HEK293 (cell line): Measurements from ENCODE around the gene KLF7.

ENCODE experiments used
- CTCF ChIA-PET: fragments of 350-600 bp; formaldehyde crosslinking; extraction: SDS; loops from one replicate; lab custom pipeline; 2021; ENCODE audit warnings: antibody characterized with exemption; lab: Yijun Ruan, JAX
- POLR2A ChIA-PET: fragments of 300-600 bp; formaldehyde crosslinking; extraction: SDS; loops from one replicate; lab custom pipeline; 2020; ENCODE audit warnings: antibody characterized with exemption, inconsistent platforms; lab: Yijun Ruan, JAX
- H3K27ac ChIP-seq: fragments of 200-500 bp; sonication (Bioruptor generic); 2 replicates; pipeline ENCODE4 v1.5.1; 2014; ENCODE audit warnings: low read depth, low read length, control low read depth, inconsistent platforms; ENCODE audit errors: extremely low read depth
- H3K36me3 ChIP-seq, 2 experiments: fragments of 200-500 bp in 1 of 2; sonication (Bioruptor generic) in 1 of 2; 1 replicate in 1 of 2; 2 replicates in 1 of 2; pipeline ENCODE4 v1.5.1; 2014 to 2017; ENCODE audit warnings: inconsistent platforms in 2 of 2, low read length in 2 of 2; ENCODE audit not compliant: control insufficient read depth in 2 of 2, insufficient read depth in 1 of 2
- H3K4me1 ChIP-seq: fragments of 200-500 bp; sonication (Bioruptor generic); 2 replicates; pipeline ENCODE4 v1.5.1; 2014; ENCODE audit warnings: mild to moderate bottlenecking, low read length, inconsistent platforms; ENCODE audit not compliant: control insufficient read depth, insufficient read depth
- H3K4me3 ChIP-seq: 2 replicates; pipeline ENCODE4 v1.5.1; 2011; ENCODE audit warnings: low read depth, mild to moderate bottlenecking, control low read depth, low read length, moderate library complexity
- H3K9me3 ChIP-seq: fragments of 200-500 bp; sonication (Bioruptor generic); 2 replicates; pipeline ENCODE4 v1.5.1; 2014; ENCODE audit warnings: low read depth, low read length, inconsistent platforms; ENCODE audit not compliant: control insufficient read depth, insufficient read depth
- BCL11A ChIP-seq: fragments of 450-650 bp; formaldehyde crosslinking; IDR thresholded peaks from 2 replicates; pipeline ENCODE4 v1.5.1; 2016; ENCODE audit warnings: low read depth, missing biosample characterization, missing genetic modification characterization
- BCL11B ChIP-seq: fragments of 450-650 bp; formaldehyde crosslinking; IDR thresholded peaks from 2 replicates; pipeline ENCODE4 v1.5.1; 2016; ENCODE audit warnings: low read depth, missing biosample characterization, missing genetic modification characterization
- GLI2 ChIP-seq: fragments of 450-650 bp; formaldehyde crosslinking; IDR thresholded peaks from 2 replicates; pipeline ENCODE4; 2017; ENCODE audit warnings: missing biosample characterization, missing genetic modification characterization, low read depth, borderline replicate concordance
- GLI4 ChIP-seq: fragments of 450-650 bp; formaldehyde crosslinking; IDR thresholded peaks from 2 replicates; pipeline ENCODE4 v1.5.1; 2016; ENCODE audit warnings: missing biosample characterization, missing genetic modification characterization
- GLIS2 ChIP-seq: fragments of 450-650 bp; formaldehyde crosslinking; IDR thresholded peaks from 2 replicates; pipeline ENCODE4 v1.5.1; 2016; ENCODE audit warnings: missing biosample characterization, missing genetic modification characterization
- HOXD13 ChIP-seq: sonication (generic); formaldehyde crosslinking; IDR thresholded peaks from 2 replicates; pipeline ENCODE4 v1.8.0; 2022; ENCODE audit warnings: missing genetic modification reagents, borderline replicate concordance
- KLF10 ChIP-seq: fragments of 450-650 bp; IDR thresholded peaks from 2 replicates; pipeline ENCODE4 v1.5.1; 2018; ENCODE audit warnings: missing biosample characterization, mild to moderate bottlenecking, missing genetic modification characterization
- MZF1 ChIP-seq: fragments of 450-650 bp; formaldehyde crosslinking; IDR thresholded peaks from 2 replicates; pipeline ENCODE4 v1.5.1; 2017; ENCODE audit warnings: missing biosample characterization, missing genetic modification characterization, borderline replicate concordance
- ZBTB20 ChIP-seq: fragments of 450-650 bp; formaldehyde crosslinking; IDR thresholded peaks from 2 replicates; pipeline ENCODE4 v1.5.1; 2016; ENCODE audit warnings: missing biosample characterization, missing genetic modification characterization
- ZFP69B ChIP-seq: fragments of 450-650 bp; formaldehyde crosslinking; IDR thresholded peaks from 2 replicates; pipeline ENCODE4 v1.5.1; 2016; ENCODE audit warnings: missing biosample characterization, missing genetic modification characterization
- ZNF133 ChIP-seq: fragments of 450-650 bp; formaldehyde crosslinking; IDR thresholded peaks from 2 replicates; pipeline ENCODE4 v1.5.1; 2016; ENCODE audit warnings: missing biosample characterization, missing genetic modification characterization
- ZNF174 ChIP-seq: fragments of 450-650 bp; formaldehyde crosslinking; IDR thresholded peaks from 2 replicates; pipeline ENCODE4 v1.5.0; 2017; ENCODE audit warnings: missing biosample characterization, mild to moderate bottlenecking, missing genetic modification characterization
- ZNF175 ChIP-seq: fragments of 450-650 bp; formaldehyde crosslinking; IDR thresholded peaks from 2 replicates; pipeline ENCODE4 v1.5.1; 2016; ENCODE audit warnings: missing biosample characterization, missing genetic modification characterization
- ZNF18 ChIP-seq: fragments of 450-650 bp; formaldehyde crosslinking; IDR thresholded peaks from 2 replicates; pipeline ENCODE4 v1.5.1; 2016; ENCODE audit warnings: missing biosample characterization, missing genetic modification characterization
- ZNF2 ChIP-seq: fragments of 450-650 bp; formaldehyde crosslinking; IDR thresholded peaks from 2 replicates; pipeline ENCODE4 v1.5.1; 2016; ENCODE audit warnings: missing biosample characterization, missing genetic modification characterization
- ZNF223 ChIP-seq: fragments of 450-650 bp; formaldehyde crosslinking; IDR thresholded peaks from 2 replicates; pipeline ENCODE4 v1.5.1; 2016; ENCODE audit warnings: missing biosample characterization, missing genetic modification characterization
- ZNF248 ChIP-seq: fragments of 450-650 bp; formaldehyde crosslinking; IDR thresholded peaks from 2 replicates; pipeline ENCODE4 v1.5.1; 2017; ENCODE audit warnings: missing biosample characterization, missing genetic modification characterization
- ZNF366 ChIP-seq: fragments of 450-650 bp; formaldehyde crosslinking; conservative IDR thresholded peaks from 2 replicates; pipeline ENCODE4 v1.5.1; 2016; ENCODE audit warnings: missing biosample characterization, missing genetic modification characterization
- ZNF394 ChIP-seq: fragments of 450-650 bp; formaldehyde crosslinking; IDR thresholded peaks from 2 replicates; pipeline ENCODE4 v1.5.1; 2016; ENCODE audit warnings: missing biosample characterization, missing genetic modification characterization, mild to moderate bottlenecking, moderate library complexity, borderline replicate concordance
- ZNF404 ChIP-seq: fragments of 450-650 bp; formaldehyde crosslinking; IDR thresholded peaks from 2 replicates; pipeline ENCODE4 v1.5.1; 2017; ENCODE audit warnings: missing biosample characterization, missing genetic modification characterization
- ZNF433 ChIP-seq: fragments of 450-650 bp; formaldehyde crosslinking; IDR thresholded peaks from 2 replicates; pipeline ENCODE4 v1.5.1; 2016; ENCODE audit warnings: missing biosample characterization, missing genetic modification characterization, low read depth
- ZNF488 ChIP-seq: fragments of 450-650 bp; formaldehyde crosslinking; IDR thresholded peaks from 2 replicates; pipeline ENCODE4 v1.5.1; 2016; ENCODE audit warnings: missing biosample characterization, missing genetic modification characterization
- ZNF521 ChIP-seq: fragments of 450-650 bp; formaldehyde crosslinking; IDR thresholded peaks from 2 replicates; pipeline ENCODE4 v1.5.1; 2017; ENCODE audit warnings: missing biosample characterization, mild to moderate bottlenecking, missing genetic modification characterization
- ZNF544 ChIP-seq: fragments of 450-650 bp; formaldehyde crosslinking; IDR thresholded peaks from 2 replicates; pipeline ENCODE4 v1.5.0; 2017; ENCODE audit warnings: missing biosample characterization, missing genetic modification characterization
- ZNF558 ChIP-seq: fragments of 450-650 bp; formaldehyde crosslinking; IDR thresholded peaks from 2 replicates; pipeline ENCODE4 v1.5.1; 2016; ENCODE audit warnings: missing biosample characterization, missing genetic modification characterization
- ZNF585B ChIP-seq: fragments of 450-650 bp; formaldehyde crosslinking; IDR thresholded peaks from 2 replicates; pipeline ENCODE4 v1.5.1; 2016; ENCODE audit warnings: missing biosample characterization, missing genetic modification characterization
- ZNF639 ChIP-seq: fragments of 450-650 bp; formaldehyde crosslinking; IDR thresholded peaks from 2 replicates; pipeline ENCODE4 v1.5.1; 2016; ENCODE audit warnings: missing biosample characterization, missing genetic modification characterization
- ZNF76 ChIP-seq: fragments of 450-650 bp; formaldehyde crosslinking; IDR thresholded peaks from 2 replicates; pipeline ENCODE4; 2016; ENCODE audit warnings: low read depth, missing biosample characterization, missing genetic modification characterization, borderline replicate concordance
- ZNF776 ChIP-seq: fragments of 450-650 bp; formaldehyde crosslinking; IDR thresholded peaks from 2 replicates; pipeline ENCODE4 v1.5.0; 2017; ENCODE audit warnings: missing biosample characterization, missing genetic modification characterization, borderline replicate concordance
- ZNF837 ChIP-seq: fragments of 450-650 bp; formaldehyde crosslinking; IDR thresholded peaks from 2 replicates; pipeline ENCODE4 v1.5.1; 2016; ENCODE audit warnings: missing biosample characterization, missing genetic modification characterization
- TF ChIP-seq, protein P1 (sequence below): fragments of 450-650 bp; formaldehyde crosslinking; IDR thresholded peaks from 2 replicates; pipeline ENCODE4 v1.5.1; 2017; ENCODE audit warnings: missing biosample characterization, missing genetic modification characterization

Gene KLF7

GRCh38 chr2:207097278-207097677, 68.5 kb downstream of the KLF7 start:
- ChIA-PET POLR2A (no interaction called here), CTCF (no interaction called here)
- H3K27ac ChIP-seq = no peak overlapping the region
- TF ChIP-seq ZFP69B (tag by site-specific recombination) (no peak), GLI2 (tag by site-specific recombination) (no peak), ZNF394 (no peak), ZNF558 (tag by site-specific recombination) (no peak), ZNF521 (no peak), ZNF544 (tag by site-specific recombination) (no peak), ZNF488 (no peak), ZBTB20 (tag by site-specific recombination) (no peak), MZF1 (no peak), ZNF133 (tag by site-specific recombination) (no peak), GLIS2 (tag by site-specific recombination) (no peak), ZNF837 (tag by site-specific recombination) (no peak)
- TF ChIP-seq, protein P1, sequence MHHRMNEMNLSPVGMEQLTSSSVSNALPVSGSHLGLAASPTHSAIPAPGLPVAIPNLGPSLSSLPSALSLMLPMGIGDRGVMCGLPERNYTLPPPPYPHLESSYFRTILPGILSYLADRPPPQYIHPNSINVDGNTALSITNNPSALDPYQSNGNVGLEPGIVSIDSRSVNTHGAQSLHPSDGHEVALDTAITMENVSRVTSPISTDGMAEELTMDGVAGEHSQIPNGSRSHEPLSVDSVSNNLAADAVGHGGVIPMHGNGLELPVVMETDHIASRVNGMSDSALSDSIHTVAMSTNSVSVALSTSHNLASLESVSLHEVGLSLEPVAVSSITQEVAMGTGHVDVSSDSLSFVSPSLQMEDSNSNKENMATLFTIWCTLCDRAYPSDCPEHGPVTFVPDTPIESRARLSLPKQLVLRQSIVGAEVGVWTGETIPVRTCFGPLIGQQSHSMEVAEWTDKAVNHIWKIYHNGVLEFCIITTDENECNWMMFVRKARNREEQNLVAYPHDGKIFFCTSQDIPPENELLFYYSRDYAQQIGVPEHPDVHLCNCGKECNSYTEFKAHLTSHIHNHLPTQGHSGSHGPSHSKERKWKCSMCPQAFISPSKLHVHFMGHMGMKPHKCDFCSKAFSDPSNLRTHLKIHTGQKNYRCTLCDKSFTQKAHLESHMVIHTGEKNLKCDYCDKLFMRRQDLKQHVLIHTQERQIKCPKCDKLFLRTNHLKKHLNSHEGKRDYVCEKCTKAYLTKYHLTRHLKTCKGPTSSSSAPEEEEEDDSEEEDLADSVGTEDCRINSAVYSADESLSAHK (tag by site-specific recombination) = no peak
- no peak overlapping the region for H3K4me3 ChIP-seq
- no peaks in the 10 kb centered on the region for H3K9me3 ChIP-seq
- no peaks in the 10 kb centered on the region for H3K36me3 ChIP-seq
- no peaks in the 10 kb centered on the region for H3K4me1 ChIP-seq

DNA sequence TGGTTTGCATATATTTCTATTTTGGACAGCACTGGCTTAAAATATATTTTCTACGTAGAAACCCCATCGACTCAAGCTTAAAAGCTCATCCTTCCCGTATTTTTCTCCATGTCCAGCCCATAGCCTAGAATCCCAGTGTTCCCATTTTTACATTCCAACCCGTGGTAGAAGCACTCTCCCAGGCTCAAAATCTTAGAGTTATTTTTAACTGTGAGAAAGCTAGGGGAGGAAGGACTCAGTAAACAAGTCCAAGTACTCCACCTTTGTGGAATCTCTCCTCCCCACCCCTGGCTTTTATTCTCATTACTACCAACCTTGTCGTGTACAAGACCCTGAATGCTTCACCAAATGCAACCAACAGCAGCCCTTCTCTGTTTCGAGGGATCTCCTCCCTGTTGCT, 69.8 kb downstream of the KLF7 start:
- ChIA-PET CTCF (no interaction called here), POLR2A (no interaction called here)
- Histone ChIP-seq H3K9me3 (no peaks in the 10 kb centered on the region), H3K36me3 (no peaks in the 10 kb centered on the region), H3K27ac (no peak overlapping the region), H3K4me1 (no peaks in the 10 kb centered on the region), H3K4me3 (no peak overlapping the region)
- TF ChIP-seq ZNF175 (tag by site-specific recombination) (no peak), ZNF776 (tag by site-specific recombination) (no peak), GLI4 (tag by site-specific recombination) (no peak), ZNF404 (tag by site-specific recombination) (no peak), ZNF2 (tag by site-specific recombination) (no peak), ZNF248 (tag by site-specific recombination) (no peak), ZNF433 (tag by site-specific recombination) (no peak), KLF10 (tag by site-specific recombination) (no peak), ZNF76 (tag by site-specific recombination) (no peak), ZNF18 (no peak), ZNF223 (tag by site-specific recombination) (no peak), BCL11B (tag by site-specific recombination) (no peak), ZNF639 (tag by site-specific recombination) (no peak), ZNF585B (no peak), ZNF174 (tag by site-specific recombination) (no peak), ZNF366 (tag by site-specific recombination) (no peak), HOXD13 (CRISPR knock-in tag) (no peak), BCL11A (no peak)
